EL (cell line): ENCODE measurements around the gene E2F1.
"Not testable (repeated sequence)": the region's sequence is repeated elsewhere in the genome, so short reads cannot be mapped to it uniquely, and the experiment has no call there.

Source experiments
- DNase-seq: peaks from one replicate; pipeline ENCODE4 v3.0.0-alpha.2; 2016

Gene E2F1

DNA sequence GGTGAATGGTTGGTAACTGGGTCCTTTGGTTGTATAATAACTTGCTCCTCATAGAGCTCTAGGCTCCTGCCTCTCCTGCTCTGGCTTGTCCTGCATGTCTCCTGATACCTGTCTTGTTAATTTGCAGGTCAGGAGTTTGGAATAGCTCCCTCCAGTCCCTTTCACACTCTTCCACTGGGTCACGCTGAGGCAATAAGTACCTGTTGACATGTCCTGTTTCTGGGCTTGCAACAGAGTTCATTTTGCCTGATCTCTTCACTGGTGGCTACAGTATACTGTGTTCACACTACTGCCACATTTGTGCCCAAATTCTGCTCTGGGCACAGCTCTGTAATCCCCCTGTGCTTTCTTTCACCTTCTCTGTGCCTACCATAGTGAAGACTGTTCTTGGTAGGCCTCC is 49.4 kb downstream of the E2F1 start:
- no peak for DNase-seq

DNA sequence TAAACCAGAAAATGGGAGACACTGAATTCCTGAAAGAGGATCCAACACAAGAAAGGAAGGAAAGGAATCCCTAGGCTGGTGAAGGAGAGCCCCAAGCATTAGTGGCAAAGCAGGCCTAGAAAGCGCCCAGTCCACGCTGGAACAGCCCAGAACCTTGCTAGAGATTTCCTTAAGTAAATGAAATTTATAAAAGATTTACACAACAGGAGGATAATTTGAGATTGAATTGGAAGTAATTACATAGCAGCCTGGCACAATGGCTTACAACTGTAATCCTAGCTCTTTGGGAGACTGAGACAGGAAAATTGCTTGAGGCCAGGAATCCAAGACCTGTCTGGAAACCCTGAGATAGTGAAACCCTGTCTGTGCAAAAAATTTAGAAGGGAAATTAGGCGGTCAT is 50.8 kb downstream of the E2F1 start:
- DNase-seq, result no peak

DNA sequence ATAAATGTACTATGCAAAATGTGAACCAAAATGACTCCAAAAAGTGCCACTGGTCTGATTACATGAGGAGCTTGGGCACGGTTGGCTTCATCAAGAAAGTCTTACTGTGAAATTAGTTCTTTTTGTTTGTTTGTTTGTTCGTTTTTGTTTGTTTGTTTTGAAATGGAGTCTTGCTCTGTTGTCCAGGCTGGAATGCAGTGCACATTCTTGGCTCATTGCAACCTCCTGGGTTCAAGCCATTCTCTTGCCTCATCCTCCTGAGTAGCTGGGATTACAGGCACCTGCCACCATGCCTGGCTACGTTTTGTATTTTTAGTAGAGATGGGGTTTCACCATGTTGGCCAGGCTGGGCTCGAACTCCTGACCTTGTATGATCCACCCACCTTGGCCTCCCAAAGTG is 54.3 kb downstream of the E2F1 start:
- DNase-seq, result not testable (repeated sequence)

DNA sequence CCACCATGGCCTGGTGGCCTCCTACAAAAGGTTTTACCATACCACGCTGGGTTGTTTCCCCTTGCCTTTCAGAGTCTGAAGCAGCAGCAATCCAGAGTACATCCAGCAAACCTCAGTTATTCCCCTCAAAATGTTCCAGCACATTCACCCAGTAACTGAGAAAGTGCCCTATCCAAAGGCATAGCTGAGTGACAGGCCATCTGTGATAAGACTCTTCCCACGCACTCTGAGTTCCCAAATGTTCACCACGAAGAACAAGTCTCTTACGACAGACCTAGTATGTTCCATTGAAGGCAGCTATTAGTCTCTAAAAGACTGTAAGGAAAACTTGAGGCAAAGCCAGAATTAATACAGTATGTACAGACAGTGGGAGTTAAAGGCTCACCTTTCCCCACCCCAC is 55.7 kb downstream of the E2F1 start:
- DNase-seq, result no peak

DNA sequence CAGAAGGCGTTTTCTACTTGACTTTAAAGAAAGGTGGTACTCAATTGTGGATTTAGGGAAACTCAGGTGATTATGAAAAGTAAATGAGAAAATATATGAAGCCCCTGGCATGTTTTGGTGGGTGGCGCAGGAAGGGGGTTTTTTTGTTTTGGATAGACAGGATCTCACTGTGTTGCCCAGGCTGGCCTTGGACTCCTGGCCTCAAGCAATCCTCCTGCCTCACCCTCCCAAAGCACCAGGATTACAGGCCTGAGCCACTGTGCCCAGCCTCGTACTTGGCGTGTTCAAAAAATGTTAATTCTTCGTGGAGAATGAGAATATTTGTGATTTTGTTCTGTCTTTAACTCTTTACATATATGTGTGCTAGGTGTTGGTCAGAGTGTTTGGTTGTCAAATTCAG is 56.2 kb downstream of the E2F1 start:
- DNase-seq, result no peak

DNA sequence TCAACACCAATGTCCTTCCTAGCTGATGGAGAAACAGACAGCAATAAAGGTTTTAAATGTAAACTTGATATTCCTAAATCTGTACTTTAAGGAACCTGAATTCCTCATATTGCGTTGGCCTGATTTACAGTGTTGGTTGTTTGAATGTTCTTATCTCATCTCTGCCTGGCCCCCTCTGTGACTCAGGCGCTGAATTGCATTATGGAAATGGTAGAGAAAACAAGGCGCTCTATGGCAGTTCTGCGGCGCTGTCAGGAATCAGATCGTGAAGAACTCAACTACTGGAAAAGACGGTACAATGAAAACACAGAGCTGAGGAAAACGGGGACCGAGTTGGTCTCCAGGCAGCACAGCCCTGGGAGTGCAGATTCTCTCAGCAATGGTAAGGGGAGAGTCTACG is 56.7 kb downstream of the E2F1 start:
- no peak for DNase-seq

DNA sequence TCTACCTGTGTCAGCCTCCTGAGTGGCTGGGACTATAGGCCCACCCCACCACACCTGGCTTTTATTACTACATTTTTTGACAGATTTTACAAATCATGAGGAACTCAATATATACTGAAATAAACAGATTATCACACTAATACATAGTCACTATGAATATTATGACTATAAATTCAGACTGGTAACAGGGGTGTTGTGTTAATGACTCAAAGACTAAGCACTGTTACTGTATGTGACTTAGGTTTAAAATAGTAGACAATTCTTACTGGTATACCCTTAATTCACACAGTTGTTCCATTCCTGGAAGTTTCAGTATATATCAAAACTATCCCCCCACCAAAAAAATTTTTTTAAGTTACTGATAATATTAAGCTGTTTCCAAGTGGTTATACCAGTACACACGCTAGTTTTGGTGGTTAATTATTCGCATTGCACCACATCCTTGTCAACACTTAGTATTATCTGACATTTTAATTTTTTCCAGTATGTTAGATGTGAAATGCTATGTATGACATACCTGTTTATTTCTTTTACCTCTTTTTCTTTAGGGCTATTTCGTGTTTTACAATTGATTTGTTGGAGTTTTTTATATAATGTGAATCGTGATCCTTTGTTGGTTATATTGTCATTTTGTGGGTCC is 58.5 kb downstream of the E2F1 start:
- no peak for DNase-seq

DNA sequence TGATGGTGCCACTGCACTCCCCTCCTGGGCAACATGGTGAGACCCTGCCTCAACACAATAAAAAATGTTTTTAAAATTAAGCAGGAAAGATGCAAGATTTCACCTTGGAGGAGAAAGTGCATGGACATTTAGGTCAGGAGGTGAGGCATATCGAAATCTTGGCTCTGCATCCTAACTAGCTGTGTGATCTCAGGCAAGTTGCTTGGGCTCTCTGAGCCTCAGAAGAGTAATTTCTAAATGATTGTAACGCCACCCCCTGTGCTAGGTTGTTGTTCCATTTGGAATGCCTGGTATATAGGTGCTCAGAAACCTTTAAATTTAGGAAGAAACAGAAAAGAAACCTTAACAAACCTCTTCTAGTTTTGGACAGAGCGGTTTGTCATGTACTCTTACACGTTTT is 60.0 kb downstream of the E2F1 start:
- DNase-seq, result no peak
